ENCODE measurements around the gene PRSS8.
"Not testable (repeated sequence)": the region's sequence is repeated elsewhere in the genome, so short reads cannot be mapped to it uniquely, and the experiment has no call there.

PRSS8 gene

GRCh38 chr16:31143694-31144148 is 8.2 kb upstream of the PRSS8 start:
- DNase-seq = no peak

DNA sequence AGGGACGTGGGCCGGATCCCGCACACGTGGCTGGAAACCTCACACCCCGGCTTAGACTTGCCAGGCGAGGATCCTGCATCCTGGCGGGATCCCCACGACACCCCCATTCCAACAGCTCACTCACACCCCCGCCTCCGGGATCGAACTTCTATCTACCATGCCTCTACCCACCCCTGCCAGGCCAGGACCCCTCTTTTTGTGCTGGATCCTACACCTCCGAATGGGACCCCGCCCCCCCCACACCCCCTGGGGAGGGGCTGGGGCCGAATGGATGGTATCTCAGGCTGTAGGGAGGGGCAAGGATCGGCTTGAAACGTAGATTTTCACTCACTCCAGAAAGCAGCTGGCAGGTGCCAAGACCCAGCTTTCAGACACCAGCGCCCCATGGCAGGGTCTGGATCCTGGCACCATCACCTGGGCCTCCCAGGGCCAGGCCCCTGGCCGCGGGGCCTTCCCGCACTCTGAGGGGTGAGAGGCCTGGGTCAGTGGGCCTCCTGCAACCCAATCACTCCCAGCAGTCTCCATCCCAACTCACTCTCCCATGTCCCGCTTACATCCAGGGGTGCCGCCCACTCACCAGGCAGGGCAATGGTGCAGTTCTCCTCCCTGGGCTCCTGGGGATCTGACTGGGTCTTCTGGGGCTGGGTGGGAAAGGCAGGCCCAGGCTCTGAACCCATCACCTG is 7.6 kb upstream of the PRSS8 start:
- DNase-seq = no peak

- peak; percentile 98 for DNase-seq
Observed at GRCh38 chr16:31142109-31143010, 6.8 kb upstream of the PRSS8 start.

DNA sequence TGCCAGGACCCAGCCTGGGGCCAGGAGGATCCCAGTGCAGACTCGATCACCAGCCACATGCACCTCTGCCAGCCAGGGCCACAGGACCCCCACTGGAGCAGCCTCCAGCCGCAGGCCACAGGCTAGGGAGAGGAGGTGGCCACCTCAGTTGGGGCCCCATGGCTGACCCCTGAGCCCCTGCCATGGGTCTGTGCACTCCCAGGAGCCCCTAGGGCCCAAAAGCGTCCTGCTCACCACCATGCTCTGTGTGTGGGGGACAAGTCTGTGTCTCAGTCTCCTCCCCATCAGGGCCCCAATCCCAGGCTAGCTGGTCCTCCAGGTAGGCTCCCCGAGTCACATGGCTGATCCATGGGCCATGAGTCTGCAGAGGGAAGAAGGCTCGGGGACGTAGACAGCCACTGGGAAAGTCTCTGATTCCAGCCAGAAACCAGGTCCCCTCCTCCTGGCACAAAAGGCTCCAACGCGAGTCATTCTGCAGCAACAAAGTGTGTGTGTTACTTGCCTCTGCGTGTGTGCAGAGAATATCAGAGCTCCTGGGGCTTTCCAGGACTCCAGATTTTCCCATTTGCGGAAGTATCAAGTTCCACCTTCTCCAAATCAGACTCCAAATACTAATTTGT is 6.1 kb upstream of the PRSS8 start:
- DNase-seq = peak; percentile 6

DNA sequence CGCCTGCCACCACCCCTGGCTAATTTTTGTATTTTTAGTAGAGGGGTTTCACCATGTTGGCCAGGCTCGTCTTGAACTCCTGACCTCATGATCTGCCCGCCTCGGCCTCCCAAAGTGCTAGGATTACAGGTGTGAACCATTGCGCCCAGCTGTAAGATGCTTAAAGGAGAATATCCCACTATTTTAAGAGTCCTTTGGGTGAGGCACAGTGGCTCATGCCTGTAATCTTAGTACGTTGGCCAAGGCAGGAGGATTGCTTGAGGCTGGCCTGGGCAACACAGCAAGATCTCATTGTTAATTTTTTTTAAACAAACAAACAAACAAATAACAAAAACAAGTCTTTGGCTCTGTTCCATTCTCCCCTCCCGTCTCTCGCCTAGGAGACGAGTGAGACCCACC is 5.5 kb upstream of the PRSS8 start:
- DNase-seq = not testable (repeated sequence)

DNA sequence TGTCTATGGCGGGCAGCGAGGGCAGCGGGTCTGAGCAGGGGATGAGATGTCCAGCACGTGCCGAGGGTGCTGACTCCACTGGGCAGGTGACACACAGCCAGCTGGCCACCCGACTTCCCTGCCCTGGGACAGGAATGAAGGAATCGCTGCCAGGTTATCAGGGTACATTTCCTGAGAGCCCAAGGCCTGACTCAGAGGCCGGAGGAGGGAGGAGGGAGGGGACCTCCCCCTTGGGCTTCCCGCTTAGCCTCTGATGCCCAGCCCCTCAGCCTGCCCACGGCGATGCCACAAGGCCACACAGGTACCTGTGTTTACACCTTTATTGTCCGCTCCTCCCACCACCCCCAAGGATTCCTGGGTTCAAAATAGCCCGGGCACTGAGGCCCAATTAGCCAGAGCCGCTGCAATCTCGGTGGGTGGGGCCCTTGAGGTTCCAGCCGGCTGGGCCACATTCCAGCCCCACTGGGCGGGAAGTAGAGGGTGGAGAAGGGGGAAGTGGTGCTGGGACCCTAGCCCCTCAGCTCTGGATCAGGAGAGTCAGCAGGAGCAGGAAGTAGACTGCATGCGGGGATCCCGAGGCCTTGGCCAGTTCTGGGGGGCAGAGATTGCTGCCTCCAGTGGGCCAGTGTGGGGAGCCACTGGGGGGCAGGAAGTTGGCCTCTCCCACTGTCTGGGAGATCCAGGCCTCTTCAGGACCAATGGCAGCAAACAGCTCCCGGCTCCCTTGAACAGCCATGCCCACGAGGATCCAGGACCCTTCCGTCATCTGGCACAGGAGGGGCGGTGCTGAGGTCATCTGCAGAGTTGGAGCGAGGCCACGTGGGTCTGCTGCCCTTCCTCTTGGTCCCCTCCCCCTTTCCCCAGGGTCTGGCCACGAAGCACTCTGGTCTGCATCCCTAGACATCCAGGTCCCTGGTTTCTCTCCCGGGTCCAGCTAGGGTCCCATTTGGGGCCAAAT is 3.4 kb upstream of the PRSS8 start:
- DNase-seq = no peak

DNA sequence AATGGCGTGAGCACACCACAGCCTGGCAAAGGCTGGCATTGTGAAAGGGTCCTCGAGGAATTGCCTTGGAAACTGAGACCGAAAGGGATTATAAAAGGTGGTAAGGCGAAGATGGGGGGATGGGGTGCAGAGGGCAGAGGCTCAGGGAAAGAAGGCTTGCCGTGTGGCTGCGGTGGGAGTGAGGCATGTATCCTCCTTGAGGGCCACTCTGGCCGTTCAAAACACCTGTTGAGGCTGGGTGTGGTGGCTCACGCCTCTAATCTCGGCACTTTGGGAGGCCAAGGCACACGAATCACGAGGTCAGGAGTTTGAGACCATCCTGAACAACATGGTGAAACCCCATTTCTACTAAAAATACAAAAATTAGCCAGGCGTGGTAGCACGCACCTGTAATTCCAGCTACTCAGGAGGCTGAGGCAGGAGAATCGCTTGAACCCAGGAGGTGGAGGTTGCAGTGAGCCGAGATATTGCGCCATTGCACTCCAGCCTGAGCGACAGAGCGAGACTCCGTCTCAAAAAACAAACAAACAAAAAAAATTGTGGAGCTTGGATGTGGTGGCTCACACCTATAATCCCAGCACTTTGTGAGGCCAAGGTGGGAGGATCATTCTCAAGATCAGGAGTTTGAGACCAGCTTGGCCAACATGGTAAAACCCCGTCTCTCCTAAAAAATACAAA is 1.4 kb upstream of the PRSS8 start:
- not testable (repeated sequence) for DNase-seq

DNA sequence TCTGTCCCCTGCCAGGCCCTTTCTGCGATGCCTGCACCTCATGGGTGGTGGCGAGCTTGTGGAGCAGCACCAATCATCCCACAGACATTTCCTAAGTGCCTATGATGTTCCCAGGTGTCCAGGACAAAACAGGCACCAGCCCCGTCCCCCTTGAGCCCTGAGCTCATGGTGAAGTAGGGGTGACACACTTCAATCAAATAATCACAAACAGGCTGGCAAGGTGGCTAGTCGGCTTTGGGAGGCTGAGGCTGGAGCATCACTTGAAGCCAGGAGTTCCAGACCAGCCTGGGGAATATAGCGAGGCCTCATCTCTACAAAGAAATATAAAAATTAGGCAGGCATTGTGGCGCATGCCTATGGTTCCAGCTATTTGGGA is 748 bp upstream of the PRSS8 start:
- no peak for DNase-seq

DNA sequence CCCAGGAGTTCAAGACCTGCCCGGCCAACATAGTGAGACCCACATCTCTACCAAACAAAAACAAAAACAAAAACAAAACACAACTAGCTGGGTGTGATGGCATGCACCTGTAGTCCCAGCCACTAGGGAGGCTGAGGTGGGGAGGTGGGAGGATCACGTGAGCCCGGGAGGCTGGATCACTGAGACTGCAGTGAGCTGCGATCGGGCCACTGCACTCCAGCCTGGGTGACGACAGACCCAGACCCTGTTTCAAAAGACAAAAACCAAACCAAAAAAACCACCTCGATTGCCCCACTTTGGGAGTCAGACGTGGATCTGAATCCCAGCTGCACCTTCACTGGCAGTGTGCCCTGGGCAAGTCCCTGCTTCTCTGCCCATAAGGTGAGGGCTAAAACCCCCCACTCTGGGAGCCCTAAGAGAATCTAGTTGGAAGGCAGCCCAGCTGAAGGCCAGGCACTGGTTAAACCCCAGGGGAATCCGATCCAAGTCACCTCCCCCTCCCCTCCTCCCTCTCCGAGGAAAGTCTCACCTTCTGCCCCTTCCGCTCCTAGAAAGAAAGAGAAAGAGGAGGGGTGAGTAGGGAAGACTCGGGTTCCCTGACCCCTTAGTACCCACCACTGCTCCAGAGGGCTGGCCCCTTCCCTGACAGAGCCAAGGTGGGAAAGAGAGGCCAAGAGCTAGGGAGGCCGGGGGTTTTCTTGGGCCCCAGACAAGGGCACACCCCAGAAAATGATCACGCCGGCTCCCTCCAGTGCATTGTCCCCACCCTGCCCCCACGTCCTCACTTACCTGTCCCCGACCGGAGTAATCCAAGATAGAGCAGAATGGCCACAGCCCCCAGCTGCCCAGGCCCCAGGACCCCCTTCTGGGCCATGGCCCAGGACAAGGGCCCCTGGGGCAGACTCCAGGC is 647 bp downstream of the PRSS8 start:
- DNase-seq = no peak

GRCh38 chr16:31134091-31134571 is 1.4 kb downstream of the PRSS8 start:
- DNase-seq = no peak

DNA sequence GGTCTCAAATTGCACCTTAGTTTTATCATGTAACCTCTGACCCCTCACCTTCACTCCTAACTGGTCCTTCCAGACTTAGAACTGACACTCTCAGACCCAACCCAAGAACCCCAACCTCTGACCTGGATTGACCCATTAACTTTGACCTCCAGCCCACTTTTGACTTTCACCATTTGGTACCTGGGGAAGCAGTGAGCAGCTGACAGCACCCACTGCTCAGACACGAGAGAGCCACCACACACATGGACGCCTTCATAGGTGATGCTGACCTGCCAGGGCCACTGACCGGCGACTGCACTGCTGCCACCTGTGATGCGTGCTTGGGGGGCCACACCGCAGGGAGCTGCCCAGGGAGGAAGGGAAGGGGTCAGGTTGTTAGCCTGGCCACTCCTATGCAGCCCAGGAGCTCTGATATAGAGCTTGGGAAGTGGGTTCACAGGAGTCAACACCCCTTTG is 2.5 kb downstream of the PRSS8 start:
- DNase-seq = no peak

DNA sequence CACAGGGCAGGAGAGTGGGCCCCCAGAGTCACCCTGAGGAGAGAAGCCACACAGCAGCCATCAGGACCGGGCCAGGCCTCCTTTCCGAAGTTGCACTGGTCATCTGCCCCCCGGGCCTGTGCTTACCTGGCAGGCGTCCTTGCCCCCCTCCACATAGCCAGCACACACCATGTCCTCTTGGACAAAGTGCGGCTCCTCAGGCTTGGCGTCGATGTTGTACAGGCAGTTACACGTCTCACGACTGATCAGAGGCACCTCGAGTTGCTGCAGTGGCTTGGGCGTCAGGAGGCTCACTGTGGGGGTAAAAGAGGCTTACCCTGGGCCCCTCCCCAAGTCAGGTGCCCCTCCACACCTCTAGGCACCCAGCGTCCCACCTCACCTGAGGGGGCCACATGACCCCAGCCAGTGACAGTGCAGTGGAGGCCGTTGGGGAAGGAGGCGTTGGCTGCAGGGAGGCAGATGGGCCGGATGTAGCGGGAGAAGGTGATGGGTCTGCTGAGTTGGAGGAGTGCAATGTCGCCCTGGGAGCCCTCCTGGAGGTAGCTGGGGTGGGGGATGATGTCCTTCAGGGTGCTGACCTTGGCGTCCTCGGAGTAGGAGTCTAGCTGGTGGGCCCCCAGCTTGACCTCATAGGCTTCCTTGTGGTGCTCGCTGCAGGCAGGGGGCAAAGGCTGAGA is 3.1 kb downstream of the PRSS8 start:
- no peak for DNase-seq

GRCh38 chr16:31131841-31132271 is 3.7 kb downstream of the PRSS8 start:
- no peak for DNase-seq

GRCh38 chr16:31131416-31131815 is 4.1 kb downstream of the PRSS8 start:
- DNase-seq = no peak

GRCh38 chr16:31130899-31131298 is 4.6 kb downstream of the PRSS8 start:
- no peak for DNase-seq

- no peak for DNase-seq
Observed at GRCh38 chr16:31130336-31130891, 5.1 kb downstream of the PRSS8 start.

DNA sequence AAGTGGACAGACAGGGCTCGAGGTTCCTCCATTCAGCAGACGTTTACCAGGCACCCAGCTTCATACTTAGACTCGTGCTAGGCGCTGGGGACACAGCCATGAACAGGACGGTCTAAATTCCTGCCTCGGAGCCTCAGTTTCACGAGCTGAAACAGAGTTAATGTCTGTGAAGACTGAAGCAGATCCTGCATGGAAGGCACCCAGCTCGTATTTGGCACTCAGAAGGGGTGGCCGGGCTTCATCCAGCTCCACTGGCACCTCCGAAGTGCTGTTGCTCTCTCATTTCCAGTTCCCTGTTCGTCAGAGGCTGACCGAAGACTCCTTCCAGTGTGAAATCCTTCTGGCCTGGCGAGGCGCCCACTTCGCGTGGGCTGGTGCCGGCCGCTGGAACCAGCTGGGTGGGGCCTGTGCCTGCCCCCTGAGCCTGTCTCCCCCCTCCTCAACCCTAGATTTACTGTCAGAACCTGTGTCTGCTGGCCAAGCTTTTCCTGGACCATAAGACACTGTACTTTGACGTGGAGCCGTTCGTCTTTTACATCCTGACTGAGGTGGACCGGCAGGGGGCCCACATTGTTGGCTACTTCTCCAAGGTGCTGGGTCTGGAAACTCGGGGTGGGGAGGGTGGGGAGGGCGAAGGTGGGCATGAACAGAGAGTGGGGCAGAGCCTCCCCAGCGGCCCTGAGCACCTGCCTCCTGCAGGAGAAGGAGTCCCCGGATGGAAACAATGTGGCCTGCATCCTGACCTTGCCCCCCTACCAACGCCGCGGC is 5.8 kb downstream of the PRSS8 start:
- DNase-seq = no peak

GRCh38 chr16:31128711-31129567 is 6.6 kb downstream of the PRSS8 start:
- DNase-seq = no peak
